ENCODE results near the gene LDB1.

Gene LDB1

GRCh38 chr10:102085336-102085735 is 34.8 kb downstream of the LDB1 start:
- H3K23ac ChIP-seq (ENCODE audit: low read depth, low read length, poor library complexity): no peak overlapping the region
- no peak overlapping the region for H3K14ac ChIP-seq (ENCODE audit: low read length)
- H3K9ac ChIP-seq (ENCODE audit: low read depth, low read length, poor library complexity): no peak overlapping the region
- no peak overlapping the region for H3K4ac ChIP-seq (ENCODE audit: low read length)
- no peak overlapping the region for H2BK5ac ChIP-seq (ENCODE audit: low read length)
- H4K91ac ChIP-seq (ENCODE audit: low read depth, low read length, poor library complexity): no peak overlapping the region
- no peaks in the 10 kb centered on the region for H3K27me3 ChIP-seq (ENCODE audit: control insufficient read depth in 3 of 3, insufficient read depth in 3 of 3, low read depth in 1 of 3, low read length in 3 of 3)
- DNase-seq (ENCODE audit: low spot score): no peak
- no peaks in the 10 kb centered on the region for H3K36me3 ChIP-seq (replicated peaks in 1 of 2; ENCODE audit: control insufficient read depth in 2 of 2, insufficient read depth in 2 of 2, low read length in 2 of 2)
- no peak overlapping the region for H3K4me2 ChIP-seq (ENCODE audit: insufficient read depth, low read length, poor library complexity, severe bottlenecking)
- H3K79me1 ChIP-seq (ENCODE audit: low read depth, low read length): no peaks in the 10 kb centered on the region
- H2BK12ac ChIP-seq (ENCODE audit: low read length): no peak overlapping the region
- H2BK120ac ChIP-seq (ENCODE audit: low read depth, low read length): no peak overlapping the region
- no peak overlapping the region for H3K27ac ChIP-seq (replicated peaks; ENCODE audit: low read length)
- no peaks in the 10 kb centered on the region for H3K4me1 ChIP-seq (ENCODE audit: control insufficient read depth in 2 of 2, insufficient read depth in 1 of 2, low read depth in 1 of 2, low read length in 2 of 2)
- no CpG with 5 or more reads among the region's 3 CpGs for WGBS, 2 donors (ENCODE audit: extremely low coverage in 2 of 2, insufficient read length in 2 of 2, insufficient replicate concordance in 1 of 2)
- H3K9me3 ChIP-seq (replicated peaks in 1 of 2; ENCODE audit: control insufficient read depth in 2 of 2, insufficient read depth in 1 of 2, low read depth in 1 of 2, low read length in 2 of 2): no peaks in the 10 kb centered on the region
- H2AK5ac ChIP-seq (ENCODE audit: low read depth, low read length): no peak overlapping the region
- H2BK15ac ChIP-seq (ENCODE audit: low read length): no peak overlapping the region
- H4K8ac ChIP-seq (ENCODE audit: low read depth, low read length): no peak overlapping the region
- H2AFZ ChIP-seq (ENCODE audit: low read length): no peak overlapping the region
- no peak overlapping the region for H3K18ac ChIP-seq (ENCODE audit: low read length)
- no peak overlapping the region for H3K4me3 ChIP-seq (ENCODE audit: low read length in 2 of 2)

GRCh38 chr10:102083541-102083940 is 36.6 kb downstream of the LDB1 start:
- Histone ChIP-seq H3K4ac (ENCODE audit: low read length) (no peak overlapping the region), H3K18ac (ENCODE audit: low read length) (no peak overlapping the region), H2BK15ac (ENCODE audit: low read length) (no peak overlapping the region), H2BK5ac (ENCODE audit: low read length) (no peak overlapping the region), H3K27ac (replicated peaks; ENCODE audit: low read length) (no peak overlapping the region), H3K4me1 (ENCODE audit: control insufficient read depth in 2 of 2, insufficient read depth in 1 of 2, low read depth in 1 of 2, low read length in 2 of 2) (no peaks in the 10 kb centered on the region), H3K14ac (ENCODE audit: low read length) (no peak overlapping the region), H3K9me3 (replicated peaks in 1 of 2; ENCODE audit: control insufficient read depth in 2 of 2, insufficient read depth in 1 of 2, low read depth in 1 of 2, low read length in 2 of 2) (no peaks in the 10 kb centered on the region), H3K23ac (ENCODE audit: low read depth, low read length, poor library complexity) (no peak overlapping the region), H3K4me2 (ENCODE audit: insufficient read depth, low read length, poor library complexity, severe bottlenecking) (no peak overlapping the region), H3K4me3 (ENCODE audit: low read length in 2 of 2) (no peak overlapping the region), H3K27me3 (ENCODE audit: control insufficient read depth in 3 of 3, insufficient read depth in 3 of 3, low read depth in 1 of 3, low read length in 3 of 3) (no peaks in the 10 kb centered on the region), H3K79me1 (ENCODE audit: low read depth, low read length) (no peaks in the 10 kb centered on the region), H4K91ac (ENCODE audit: low read depth, low read length, poor library complexity) (no peak overlapping the region), H2BK12ac (ENCODE audit: low read length) (no peak overlapping the region), H2AFZ (ENCODE audit: low read length) (no peak overlapping the region), H4K8ac (ENCODE audit: low read depth, low read length) (no peak overlapping the region), H2AK5ac (ENCODE audit: low read depth, low read length) (no peak overlapping the region), H2BK120ac (ENCODE audit: low read depth, low read length) (no peak overlapping the region), H3K9ac (ENCODE audit: low read depth, low read length, poor library complexity) (no peak overlapping the region), H3K36me3 (replicated peaks in 1 of 2; ENCODE audit: control insufficient read depth in 2 of 2, insufficient read depth in 2 of 2, low read length in 2 of 2) (no peaks in the 10 kb centered on the region)
- WGBS, 2 donors (ENCODE audit: extremely low coverage in 2 of 2, insufficient read length in 2 of 2, insufficient replicate concordance in 1 of 2): no CpG with 5 or more reads among the region's 3 CpGs
- DNase-seq (ENCODE audit: low spot score): no peak

GRCh38 chr10:102072673-102073527 is 47.3 kb downstream of the LDB1 start:
- no peak overlapping the region for H3K4me3 ChIP-seq (ENCODE audit: low read length in 2 of 2)
- H3K4me1 ChIP-seq (ENCODE audit: control insufficient read depth in 2 of 2, insufficient read depth in 1 of 2, low read depth in 1 of 2, low read length in 2 of 2): peaks cover 0 to 2% of the 10 kb centered on the region in 2 donors
- peaks cover 0 to 2% of the 10 kb centered on the region in 2 donors for H3K9me3 ChIP-seq (replicated peaks in 1 of 2; ENCODE audit: control insufficient read depth in 2 of 2, insufficient read depth in 1 of 2, low read depth in 1 of 2, low read length in 2 of 2)
- no peak overlapping the region for H3K27ac ChIP-seq (replicated peaks; ENCODE audit: low read length)
- no peak overlapping the region for H2BK120ac ChIP-seq (ENCODE audit: low read depth, low read length)
- no peak overlapping the region for H2BK5ac ChIP-seq (ENCODE audit: low read length)
- H3K4ac ChIP-seq (ENCODE audit: low read length): no peak overlapping the region
- WGBS, 2 donors (ENCODE audit: extremely low coverage in 2 of 2, insufficient read length in 2 of 2, insufficient replicate concordance in 1 of 2): no CpG with 5 or more reads among the region's 4 CpGs
- H3K27me3 ChIP-seq (ENCODE audit: control insufficient read depth in 3 of 3, insufficient read depth in 3 of 3, low read depth in 1 of 3, low read length in 3 of 3): no peaks in the 10 kb centered on the region
- no peak overlapping the region for H3K23ac ChIP-seq (ENCODE audit: low read depth, low read length, poor library complexity)
- no peak overlapping the region for H4K8ac ChIP-seq (ENCODE audit: low read depth, low read length)
- no peak overlapping the region for H2BK12ac ChIP-seq (ENCODE audit: low read length)
- no peak overlapping the region for H3K4me2 ChIP-seq (ENCODE audit: insufficient read depth, low read length, poor library complexity, severe bottlenecking)
- no peaks in the 10 kb centered on the region for H3K79me1 ChIP-seq (ENCODE audit: low read depth, low read length)
- H2AK5ac ChIP-seq (ENCODE audit: low read depth, low read length): no peak overlapping the region
- H3K9ac ChIP-seq (ENCODE audit: low read depth, low read length, poor library complexity): no peak overlapping the region
- H2BK15ac ChIP-seq (ENCODE audit: low read length): no peak overlapping the region
- no peak overlapping the region for H3K14ac ChIP-seq (ENCODE audit: low read length)
- H4K91ac ChIP-seq (ENCODE audit: low read depth, low read length, poor library complexity): no peak overlapping the region
- peak; percentile 75 for DNase-seq (ENCODE audit: low spot score)
- no peak overlapping the region for H3K18ac ChIP-seq (ENCODE audit: low read length)
- H2AFZ ChIP-seq (ENCODE audit: low read length): no peak overlapping the region
- H3K36me3 ChIP-seq (replicated peaks in 1 of 2; ENCODE audit: control insufficient read depth in 2 of 2, insufficient read depth in 2 of 2, low read length in 2 of 2): peaks cover 0 to 18% of the 10 kb centered on the region in 2 donors

- H3K4me3 ChIP-seq (ENCODE audit: low read length in 2 of 2): no peak overlapping the region
- no peak overlapping the region for H3K9ac ChIP-seq (ENCODE audit: low read depth, low read length, poor library complexity)
- no peak overlapping the region for H3K18ac ChIP-seq (ENCODE audit: low read length)
- H3K9me3 ChIP-seq (replicated peaks in 1 of 2; ENCODE audit: control insufficient read depth in 2 of 2, insufficient read depth in 1 of 2, low read depth in 1 of 2, low read length in 2 of 2): peaks cover 0 to 2% of the 10 kb centered on the region in 2 donors
- no peak overlapping the region for H4K91ac ChIP-seq (ENCODE audit: low read depth, low read length, poor library complexity)
- H3K27ac ChIP-seq (replicated peaks; ENCODE audit: low read length): no peak overlapping the region
- H3K14ac ChIP-seq (ENCODE audit: low read length): no peak overlapping the region
- no peak overlapping the region for H3K4ac ChIP-seq (ENCODE audit: low read length)
- H2BK15ac ChIP-seq (ENCODE audit: low read length): no peak overlapping the region
- no peak overlapping the region for H2AFZ ChIP-seq (ENCODE audit: low read length)
- H3K79me1 ChIP-seq (ENCODE audit: low read depth, low read length): peaks cover 3% of the 10 kb centered on the region
- H3K4me1 ChIP-seq (ENCODE audit: control insufficient read depth in 2 of 2, insufficient read depth in 1 of 2, low read depth in 1 of 2, low read length in 2 of 2): peaks cover 7 to 8% of the 10 kb centered on the region in 2 donors
- H2BK120ac ChIP-seq (ENCODE audit: low read depth, low read length): no peak overlapping the region
- DNase-seq (ENCODE audit: low spot score): no peak
- no peak overlapping the region for H3K23ac ChIP-seq (ENCODE audit: low read depth, low read length, poor library complexity)
- H2AK5ac ChIP-seq (ENCODE audit: low read depth, low read length): no peak overlapping the region
- H3K36me3 ChIP-seq (replicated peaks in 1 of 2; ENCODE audit: control insufficient read depth in 2 of 2, insufficient read depth in 2 of 2, low read length in 2 of 2): peaks cover 5 to 34% of the 10 kb centered on the region in 2 donors
- H3K27me3 ChIP-seq (ENCODE audit: control insufficient read depth in 3 of 3, insufficient read depth in 3 of 3, low read depth in 1 of 3, low read length in 3 of 3): peaks cover 0 to 2% (median 0%) of the 10 kb centered on the region in 3 experiments
- no peak overlapping the region for H3K4me2 ChIP-seq (ENCODE audit: insufficient read depth, low read length, poor library complexity, severe bottlenecking)
- H4K8ac ChIP-seq (ENCODE audit: low read depth, low read length): no peak overlapping the region
- H2BK12ac ChIP-seq (ENCODE audit: low read length): no peak overlapping the region
- H2BK5ac ChIP-seq (ENCODE audit: low read length): no peak overlapping the region
Measured at GRCh38 chr10:102069071-102069470, 51.1 kb downstream of the LDB1 start.
